ENCODE results near the gene C1QTNF6.
"Not testable (repeated sequence)": the region's sequence is repeated elsewhere in the genome, so short reads cannot be mapped to it uniquely, and the experiment has no call there.

Gene C1QTNF6
- total RNA-seq, result 16.3 to 45.5 (median 25.3) reads per million in 4 experiments

DNA sequence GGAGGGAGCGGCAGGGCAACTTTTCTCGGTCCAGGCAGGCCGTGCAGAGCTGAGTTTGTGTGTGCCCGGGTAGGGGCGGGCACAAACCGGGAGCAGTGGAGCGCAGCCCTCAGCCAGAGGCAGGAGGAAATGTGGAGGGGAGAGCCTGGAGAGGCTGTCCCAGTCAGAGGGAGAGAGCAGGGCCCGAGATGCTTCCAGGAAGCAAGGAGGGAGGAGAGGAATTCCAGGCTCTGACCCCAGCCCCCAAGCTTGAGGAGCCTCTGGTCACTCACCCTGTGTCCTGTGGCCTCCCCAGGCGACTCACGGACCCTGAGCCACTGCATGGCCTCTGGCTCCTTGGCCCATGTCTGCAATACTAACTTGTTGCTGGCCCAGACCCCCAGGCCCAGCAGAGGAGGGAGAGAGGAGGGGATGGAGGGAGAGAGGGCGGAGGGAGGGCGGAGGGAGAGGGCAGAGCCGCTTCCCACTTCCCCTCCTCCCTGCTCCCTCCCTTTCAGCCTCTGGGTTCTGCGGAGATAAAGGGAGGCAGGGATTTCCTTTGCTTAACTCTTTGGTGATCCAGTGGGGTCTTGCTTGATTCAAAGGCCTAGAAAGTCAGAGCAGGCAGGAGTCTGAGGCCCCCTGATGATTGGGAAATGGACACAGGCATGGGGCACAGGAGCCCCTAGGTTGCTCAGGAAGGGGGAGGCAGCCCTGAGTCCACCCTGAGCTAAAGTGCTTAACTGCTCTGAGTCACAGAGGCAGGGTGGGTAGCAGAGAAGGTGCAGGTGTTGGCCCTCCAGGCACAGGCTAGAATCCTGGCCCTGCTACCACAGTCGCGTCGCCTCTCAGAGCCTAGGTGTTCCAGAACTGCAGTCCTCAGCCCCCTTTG is at the start of gene C1QTNF6:
Gene C1QTNF6 (minus strand): TSS at position 357 of the 871 bp plus-strand sequence. CDS start 34 bp downstream, at position 323.
- DNase-seq, result no peak

DNA sequence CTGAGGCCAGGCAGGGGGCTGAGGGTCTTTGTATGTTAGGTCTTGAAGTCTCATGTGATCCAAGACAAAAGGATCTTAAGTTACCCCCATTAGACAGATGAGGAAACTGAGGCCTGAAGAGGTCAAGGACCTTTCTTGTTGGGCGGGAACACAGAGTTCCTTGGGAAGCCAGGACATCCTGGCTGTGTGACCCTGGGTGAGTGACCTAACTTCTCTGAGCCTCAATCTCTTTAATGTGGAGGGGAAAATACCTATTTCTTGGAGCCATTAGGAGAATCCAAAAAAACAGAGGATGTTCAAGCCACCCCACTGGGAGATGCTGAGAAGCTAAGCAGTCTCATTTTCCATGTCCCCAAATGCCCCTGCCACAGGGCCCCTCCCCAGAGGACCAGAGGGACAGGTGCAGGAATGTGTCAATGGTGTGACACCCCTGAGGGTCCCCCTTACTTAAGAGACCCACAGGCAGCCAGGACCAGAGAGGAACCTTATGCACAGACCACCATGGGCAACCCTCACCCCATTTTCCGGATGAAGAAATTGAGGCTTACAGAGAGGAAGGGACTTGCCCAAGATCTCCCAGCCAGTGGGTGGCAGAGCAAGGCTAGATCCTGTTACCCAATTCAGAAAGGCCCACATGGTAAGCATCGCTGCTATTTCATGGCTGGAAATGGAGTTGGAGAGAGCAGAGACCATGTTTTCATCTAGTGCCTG is 48.0 kb upstream of the C1QTNF6 start:
- no peak for DNase-seq

GRCh38 chr22:37234736-37235711 is 47.0 kb upstream of the C1QTNF6 start:
- no peak for DNase-seq

- no peak for DNase-seq
Observed at GRCh38 chr22:37233751-37234631, 45.9 kb upstream of the C1QTNF6 start.

DNA sequence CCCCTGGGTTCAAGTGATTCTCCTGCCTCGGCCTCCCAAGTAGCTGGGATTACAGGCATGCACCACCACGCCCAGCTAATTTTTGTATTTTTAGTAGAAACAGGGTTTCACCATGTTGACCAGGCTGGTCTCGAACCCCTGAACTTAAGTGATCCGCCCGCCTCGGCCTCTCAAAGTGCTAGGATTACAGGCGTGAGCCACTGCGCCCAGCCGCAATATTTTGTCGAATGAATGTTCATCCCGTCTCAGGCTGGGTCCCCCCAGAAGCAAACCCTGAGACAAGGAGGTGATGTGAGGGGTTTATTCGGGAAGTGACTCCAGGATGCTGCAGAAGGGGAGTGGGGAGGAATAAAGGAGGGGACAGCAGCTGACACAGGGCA is 45.3 kb upstream of the C1QTNF6 start:
- not testable (repeated sequence) for DNase-seq

- no peak for DNase-seq
Observed at GRCh38 chr22:37232140-37232998, 44.3 kb upstream of the C1QTNF6 start.

DNA sequence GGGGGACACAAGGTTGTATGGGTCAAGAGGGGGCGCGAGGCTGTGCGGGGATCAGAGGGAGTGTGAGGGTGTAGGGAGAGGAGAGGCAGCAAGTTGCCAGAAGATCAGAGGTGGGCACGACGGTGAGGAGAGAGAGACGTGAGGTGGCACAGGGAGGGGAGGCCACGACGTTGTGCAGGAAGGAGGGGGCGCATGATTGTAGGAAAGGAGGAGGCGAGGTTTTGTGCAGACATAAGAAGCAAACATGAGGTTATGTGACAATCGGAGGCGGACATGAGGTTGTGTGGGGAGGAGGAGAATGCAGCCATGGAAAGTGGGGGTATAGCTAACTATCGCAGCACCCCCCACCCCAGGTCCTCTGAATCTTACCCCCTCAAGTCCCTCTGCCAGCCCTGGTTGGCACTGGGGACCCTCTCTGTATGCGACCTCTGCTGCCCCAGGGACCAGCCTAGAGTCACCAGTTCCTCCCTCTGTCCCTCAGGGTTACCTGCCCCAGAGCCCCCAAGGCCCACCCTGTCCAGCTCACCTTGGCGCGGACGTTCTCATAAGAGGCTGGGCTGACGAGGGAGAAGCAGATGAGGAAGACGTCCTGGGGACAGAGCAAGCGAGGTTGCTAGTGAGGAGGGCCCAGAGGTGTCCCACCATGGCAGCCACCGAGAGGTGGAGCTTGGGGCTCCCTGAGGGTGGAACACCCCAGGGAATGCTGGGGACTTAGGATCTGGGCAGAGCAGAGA is 43.5 kb upstream of the C1QTNF6 start:
- peak; percentile 46 for DNase-seq

DNA sequence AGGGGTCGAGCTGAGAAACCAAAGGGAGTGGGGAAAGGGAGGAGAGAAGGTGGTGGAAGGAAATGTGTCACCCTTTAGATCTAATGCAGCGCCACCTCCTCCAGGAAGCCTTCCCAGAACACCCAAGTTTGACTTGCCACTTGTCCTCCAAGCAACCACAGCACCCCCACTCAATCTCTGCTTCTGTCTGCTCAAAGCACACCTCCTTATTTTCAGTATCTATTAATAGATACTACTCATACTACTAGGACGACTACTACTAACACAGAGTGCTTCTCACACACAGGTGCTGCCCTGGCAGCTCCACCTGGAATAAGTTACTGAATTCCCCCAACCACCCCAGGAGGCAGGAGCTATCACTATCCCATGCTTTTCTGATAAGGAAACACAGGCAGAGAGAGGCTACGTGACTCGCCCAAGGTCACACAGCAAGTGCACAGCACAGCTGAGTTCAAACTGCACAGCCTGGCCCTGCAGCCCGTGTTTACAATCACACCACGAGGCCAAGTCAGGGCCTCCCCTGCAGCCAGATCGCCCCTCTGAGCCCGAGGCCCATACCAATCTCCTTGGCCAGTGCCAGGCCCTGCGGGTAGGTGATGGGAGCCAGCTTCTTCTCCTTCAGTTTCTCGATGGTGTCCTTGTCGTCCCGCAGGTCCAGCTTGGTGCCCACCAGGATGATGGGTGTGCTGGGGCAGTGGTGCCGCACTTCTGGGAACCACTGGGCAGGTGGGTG is 42.8 kb upstream of the C1QTNF6 start:
- DNase-seq, result peak; percentile 35

DNA sequence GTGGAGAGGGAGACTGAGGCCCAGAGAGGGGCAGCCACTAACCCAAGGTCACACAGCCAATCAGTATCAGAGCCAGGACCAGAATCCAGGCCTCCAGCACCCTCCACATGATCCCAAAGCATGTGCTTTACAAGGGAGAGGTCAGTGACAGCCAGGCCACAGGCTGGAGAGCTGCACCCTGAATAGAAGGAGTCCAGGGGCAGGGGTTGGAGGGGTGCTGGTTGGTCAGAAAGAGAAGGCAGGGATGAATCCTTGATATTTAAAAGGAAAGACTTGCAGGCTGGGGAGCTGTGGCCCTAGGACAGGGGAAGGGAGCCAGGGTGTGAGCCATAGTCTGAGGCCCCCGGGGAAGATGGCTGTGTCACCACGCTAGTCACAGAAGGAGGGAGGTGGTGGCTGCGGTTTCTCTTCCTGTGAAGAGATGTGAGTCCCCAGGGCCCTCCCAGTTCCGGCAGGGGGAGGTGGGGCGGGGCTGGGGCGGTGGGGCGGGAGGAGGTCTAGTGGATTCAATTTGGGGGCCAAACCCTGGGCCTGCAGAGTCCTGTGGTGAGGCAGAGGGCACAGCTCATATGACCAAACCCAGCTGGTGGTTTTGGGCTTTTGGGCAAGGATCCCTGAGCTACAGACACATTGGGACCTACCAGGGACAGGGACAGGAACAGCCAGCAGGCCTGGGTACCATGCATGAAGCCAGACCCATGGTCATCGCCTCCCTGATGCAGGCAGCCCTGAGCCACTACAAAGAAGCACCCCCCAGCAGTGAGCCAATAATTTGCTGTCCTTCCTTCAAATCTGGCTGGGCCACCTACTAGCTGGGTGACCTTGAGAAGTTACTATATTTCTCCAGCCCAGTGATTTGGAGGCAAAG is 42.0 kb upstream of the C1QTNF6 start:
- peak; percentile 81 for DNase-seq

DNA sequence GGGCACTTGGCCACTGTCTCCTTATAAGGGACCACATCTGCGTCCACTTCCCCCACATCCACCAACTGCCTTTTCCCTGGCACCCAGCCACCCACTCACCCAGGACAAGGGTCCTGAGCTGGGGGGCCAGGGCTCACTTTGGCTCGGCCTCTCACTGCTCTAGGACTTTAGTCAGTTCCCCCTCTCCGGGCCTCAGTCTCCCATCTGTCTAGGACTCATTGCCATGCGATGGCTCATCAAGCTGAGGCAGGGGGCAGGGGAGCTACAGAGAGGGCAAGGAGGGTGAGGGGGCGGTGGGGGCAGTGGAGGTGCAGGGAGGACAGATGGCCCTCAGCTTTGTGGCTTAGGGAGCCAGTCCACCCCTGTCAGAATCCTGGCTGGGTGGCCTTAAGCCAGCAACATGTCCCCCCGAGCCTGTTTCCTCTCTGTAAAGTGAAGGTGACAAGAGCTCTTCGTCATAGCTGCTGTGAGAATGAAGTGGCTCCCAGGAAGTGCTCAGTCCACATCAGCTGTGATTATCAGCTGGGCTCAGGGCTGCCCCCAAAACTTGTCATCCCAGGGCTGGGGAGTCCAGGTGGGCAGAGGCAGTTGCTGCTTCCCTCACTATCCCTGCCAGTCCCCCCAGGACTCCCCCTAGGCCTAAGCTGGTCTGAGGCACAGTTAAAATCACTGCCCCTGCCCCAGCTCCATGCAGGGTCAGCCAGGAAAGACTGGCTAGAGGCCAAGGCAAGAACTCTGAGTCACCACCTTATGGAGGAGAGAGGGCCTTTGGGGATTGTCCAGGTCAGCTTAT is 41.2 kb upstream of the C1QTNF6 start:
- DNase-seq, result no peak

DNA sequence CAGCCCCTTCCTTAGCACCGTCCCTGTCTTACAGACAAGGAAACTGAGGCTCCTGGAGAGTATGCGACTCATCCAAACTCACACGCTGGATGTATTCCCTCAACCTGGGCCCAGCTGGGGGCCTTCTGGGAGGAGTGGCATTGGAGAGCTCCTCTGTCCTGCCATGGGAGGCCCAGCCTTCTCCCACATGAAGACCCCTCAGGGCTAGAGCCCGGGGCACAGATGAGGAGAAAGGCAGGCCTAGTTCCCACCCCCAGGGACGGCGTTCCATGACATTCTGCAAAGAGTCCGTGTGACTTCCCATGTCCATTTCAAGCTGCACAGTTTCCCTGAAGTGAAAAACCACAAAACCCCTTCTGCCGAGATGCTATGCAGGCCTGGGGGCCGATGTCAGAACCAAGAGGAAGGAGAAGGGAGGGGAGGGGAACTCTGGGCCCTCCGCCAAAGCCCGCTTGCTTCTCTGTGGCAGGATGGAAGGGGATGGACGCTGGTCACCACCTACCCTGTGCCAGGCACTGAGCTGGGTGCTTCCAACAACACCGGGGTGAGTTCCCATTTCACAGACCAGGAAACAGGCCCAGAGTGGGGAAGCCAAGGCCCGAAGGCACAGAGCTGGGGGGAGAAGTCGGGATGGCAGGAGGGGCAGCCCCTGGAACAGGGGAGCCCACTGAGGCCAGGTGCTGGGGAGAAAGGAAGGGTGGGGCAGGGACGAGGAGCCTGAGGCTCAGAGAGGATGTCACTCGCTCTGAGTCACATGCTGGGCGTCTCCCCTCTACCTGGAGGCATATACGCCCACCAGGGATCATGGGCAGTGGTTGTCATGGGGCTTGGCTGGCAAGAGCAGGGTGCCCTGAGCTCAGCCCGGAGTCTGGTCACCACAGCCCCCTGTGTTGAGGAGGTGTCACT is 40.3 kb upstream of the C1QTNF6 start:
- DNase-seq, result no peak

DNA sequence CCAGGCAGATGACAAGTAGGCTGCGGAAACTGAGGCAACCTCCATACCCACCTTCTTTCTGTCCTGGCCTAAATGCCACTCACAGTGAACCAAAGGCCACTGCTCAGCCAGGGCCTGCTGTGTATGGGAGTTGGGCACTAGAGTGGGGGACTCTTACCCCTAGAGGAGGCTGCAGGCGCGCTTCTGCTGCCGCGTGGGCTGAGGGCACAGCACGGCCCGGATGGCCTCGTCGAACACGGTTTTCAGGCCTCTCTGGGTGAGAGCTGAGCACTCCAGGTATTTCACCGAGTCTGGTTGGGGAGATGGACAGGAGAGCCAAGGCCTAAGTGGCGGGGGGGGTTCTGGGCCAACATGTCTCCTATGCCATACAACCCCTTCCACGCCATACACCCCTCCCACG is 38.5 kb upstream of the C1QTNF6 start:
- no peak for DNase-seq

DNA sequence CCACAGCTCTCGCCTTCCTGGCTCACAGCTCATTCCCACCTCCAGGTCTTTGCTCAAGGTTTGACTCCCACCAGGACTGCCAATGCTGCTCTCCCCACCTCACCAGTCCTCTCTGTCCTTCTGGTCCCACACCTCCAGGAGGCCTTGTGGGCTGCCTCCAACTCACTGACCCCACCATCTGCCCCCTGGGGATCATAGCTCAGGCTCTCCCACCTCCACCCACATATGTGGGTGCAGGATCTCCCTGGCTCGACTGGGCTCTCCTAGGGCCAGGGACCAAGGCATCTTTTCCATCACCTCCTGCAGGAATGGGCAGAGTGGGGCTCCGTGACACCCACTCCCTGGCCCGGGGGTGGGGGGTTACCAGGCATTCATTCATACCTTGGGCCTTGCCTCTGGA is 38.0 kb upstream of the C1QTNF6 start:
- no peak for DNase-seq

DNA sequence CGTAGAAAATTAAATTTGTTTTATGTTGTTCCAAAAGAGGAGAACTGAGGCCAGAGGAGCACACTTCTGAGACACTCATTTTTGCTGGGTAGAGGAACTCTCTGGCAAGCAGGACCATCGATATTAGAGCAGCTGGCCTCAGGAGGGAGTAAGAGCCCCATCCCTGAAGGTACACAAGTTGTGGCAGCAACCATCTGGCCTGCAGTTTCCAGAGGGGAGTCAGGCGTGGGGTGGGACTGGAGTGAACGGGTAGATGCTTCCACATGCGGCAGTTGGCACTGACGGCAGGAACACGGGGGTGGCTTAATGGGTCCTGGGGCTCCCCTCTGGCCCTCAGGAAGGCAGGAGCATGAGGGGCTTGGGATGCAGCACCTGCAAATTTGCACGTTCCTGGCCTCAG is 37.4 kb upstream of the C1QTNF6 start:
- no peak for DNase-seq

DNA sequence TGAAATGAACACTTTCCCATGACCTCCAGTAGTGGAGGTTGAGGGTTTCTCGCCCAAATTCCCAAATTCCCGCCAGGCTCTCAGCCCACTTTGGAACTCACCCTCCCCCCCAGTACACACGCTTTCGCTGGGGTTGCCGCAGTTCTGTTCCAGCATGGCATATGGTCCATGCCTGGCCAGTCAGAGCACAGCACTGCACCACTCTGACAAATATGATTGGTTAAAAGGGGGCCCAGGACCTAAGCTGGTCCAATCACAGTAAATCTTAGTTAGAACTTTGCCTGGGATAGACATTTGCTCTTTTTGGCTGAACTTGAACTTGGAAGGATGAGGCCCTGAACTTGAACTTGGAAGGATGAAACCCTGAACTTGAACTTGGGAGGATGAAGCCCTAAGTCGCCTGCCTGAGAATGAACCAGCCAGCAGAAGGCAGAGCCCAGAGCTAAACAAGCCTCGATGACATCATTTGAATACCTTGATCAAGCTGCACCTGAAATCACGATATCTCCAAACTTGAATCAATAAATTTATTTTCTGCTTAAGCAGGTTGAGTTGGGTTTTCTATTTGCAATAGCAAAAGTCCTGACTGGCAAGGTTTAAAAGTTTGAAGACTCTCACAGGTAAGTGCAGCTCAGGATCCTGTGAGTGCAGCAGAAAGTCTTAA is 36.8 kb upstream of the C1QTNF6 start:
- DNase-seq, result no peak
